Hepatocyte (in vitro differentiated cells): Measurements from ENCODE around the gene NRXN2. TPM values are rescaled to one million over a fixed set of nuclear protein-coding genes. Genes with fewer than 3 reads are reported as not detected.

Experiments used
- DNase-seq: peaks from one replicate; pipeline ENCODE4 v3.0.0-alpha.2; 2016; ENCODE audit warnings: low spot score
- H2AFZ ChIP-seq: fragments of 200-600 bp; sonication (generic); 2 replicates; pipeline ENCODE4 v1.6.0; 2016; ENCODE audit warnings: antibody characterized with exemption, mild to moderate bottlenecking
- H3K27ac ChIP-seq: fragments of 200-600 bp; sonication (generic); 2 replicates; pipeline ENCODE4 v1.5.1; 2016; ENCODE audit warnings: mild to moderate bottlenecking
- H3K27me3 ChIP-seq: fragments of 200-600 bp; sonication (generic); 2 replicates; pipeline ENCODE4 v1.6.1; 2016
- H3K36me3 ChIP-seq: fragments of 200-600 bp; sonication (generic); replicated peaks from 2 replicates; pipeline ENCODE4 v1.5.1; 2016; ENCODE audit warnings: low read depth; ENCODE audit not compliant: insufficient read depth
- H3K4me1 ChIP-seq: fragments of 200-600 bp; sonication (generic); 2 replicates; pipeline ENCODE4 v1.5.1; 2016; ENCODE audit warnings: mild to moderate bottlenecking, moderate library complexity; ENCODE audit not compliant: insufficient read depth
- H3K4me2 ChIP-seq: fragments of 200-600 bp; sonication (generic); 2 replicates; pipeline ENCODE4 v1.6.0; 2016
- H3K4me3 ChIP-seq: fragments of 200-600 bp; sonication (generic); 2 replicates; pipeline ENCODE4 v1.5.1; 2016; ENCODE audit warnings: mild to moderate bottlenecking
- H3K79me2 ChIP-seq: fragments of 200-600 bp; sonication (generic); 2 replicates; pipeline ENCODE4 v1.6.0; 2017; ENCODE audit warnings: mild to moderate bottlenecking
- H3K9me2 ChIP-seq: fragments of 200-600 bp; sonication (generic); replicated peaks from 2 replicates; pipeline ENCODE4 v1.6.0; 2017; ENCODE audit warnings: mild to moderate bottlenecking; ENCODE audit not compliant: insufficient read depth
- H3K9me3 ChIP-seq: fragments of 200-600 bp; sonication (generic); 2 replicates; pipeline ENCODE4 v1.5.1; 2016; ENCODE audit warnings: low read depth, mild to moderate bottlenecking
- H4K20me1 ChIP-seq: fragments of 200-600 bp; sonication (generic); 2 replicates; pipeline ENCODE4 v1.6.0; 2016; ENCODE audit warnings: mild to moderate bottlenecking; ENCODE audit not compliant: insufficient read depth, poor library complexity, severe bottlenecking
- EZH2 ChIP-seq: fragments of 200-600 bp; sonication (generic); IDR thresholded peaks from 2 replicates; pipeline ENCODE4 v1.6.1; 2016; ENCODE audit warnings: antibody characterized with exemption, mild to moderate bottlenecking, borderline replicate concordance
- EZH2phosphoT487 ChIP-seq: fragments of 200-600 bp; sonication (generic); IDR thresholded peaks from one replicate; pipeline ENCODE4 v1.6.1; 2018; ENCODE audit warnings: antibody characterized with exemption, mild to moderate bottlenecking, low read depth, moderate library complexity; ENCODE audit not compliant: unreplicated experiment, severe bottlenecking
- WGBS: methylation state at CpG from one replicate; pipeline ENCODE4 v1.1.6; 2016; ENCODE audit warnings: low lambda C conversion rate; ENCODE audit errors: missing lambda C conversion rate; 5-methylcytosine and 5-hydroxymethylcytosine counted together
- polyA plus RNA-seq: library from polyadenylated mRNA; unstranded; fragments of >200 nt; fragmentation: Nextera tagmentation; extraction: Ambion mirVana; gene quantifications from 2 replicates; pipeline ENCODE4 v1.2.1, GENCODE V29; 2016
- total RNA-seq: library from RNA; depleted of rRNA; stranded (reverse); fragments of >200 nt; gene quantifications from 2 replicates; pipeline ENCODE4 v1.2.3, GENCODE V29; 2014
- TF ChIP-seq, protein P1 (sequence below): fragments of 200-600 bp; sonication (generic); IDR thresholded peaks from 2 replicates; pipeline ENCODE4 v1.5.1; 2016; ENCODE audit warnings: antibody characterized with exemption, mild to moderate bottlenecking; ENCODE audit not compliant: poor library complexity

Gene NRXN2
- total RNA-seq, result 0.28 and 0.83 TPM in 2 replicates
- 1.7 and 2.8 TPM in 2 replicates for polyA plus RNA-seq

DNA sequence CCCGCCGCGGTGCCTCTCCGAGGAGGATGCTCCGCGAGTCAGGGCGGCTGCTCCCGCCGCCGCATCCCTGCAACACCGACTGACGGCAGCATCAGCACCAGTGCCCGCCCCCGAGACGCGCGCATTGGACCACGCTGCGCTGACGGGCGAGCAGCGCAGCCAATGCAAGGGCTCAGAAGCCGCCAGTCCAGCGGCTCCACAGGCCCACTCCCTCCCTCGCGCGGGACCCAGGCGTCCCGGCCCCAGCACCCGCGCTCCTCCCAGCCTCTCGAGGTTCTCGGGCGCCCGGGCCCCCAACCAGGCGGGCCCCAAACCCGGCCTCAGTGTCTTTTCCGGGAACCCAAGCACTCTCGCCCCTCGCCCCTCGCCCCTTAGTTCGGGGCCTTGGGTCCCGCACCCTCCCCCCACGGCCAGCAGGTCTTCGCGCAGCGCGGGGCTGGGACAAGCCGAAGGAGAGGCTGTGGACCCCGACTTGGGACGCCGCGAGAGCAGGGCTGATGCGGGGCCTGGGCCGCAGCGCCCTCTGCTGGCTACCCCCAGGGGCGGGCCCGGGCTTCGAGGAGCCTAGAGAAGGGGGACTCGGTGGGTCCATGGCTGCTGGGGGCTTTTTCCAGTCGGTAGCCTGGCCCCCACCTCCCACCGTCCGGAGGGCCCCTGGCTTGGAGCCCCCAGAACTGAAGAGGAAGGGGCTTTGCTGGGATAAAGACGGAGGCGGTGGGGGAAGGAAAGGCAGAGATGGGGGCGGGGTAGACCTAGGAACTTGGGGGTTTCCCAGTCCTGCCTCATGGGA, at the start of gene NRXN2:
Gene NRXN2, minus strand, starts transcription at position 81 of the 790 bp plus-strand sequence. CDS start 9,498 bp downstream, outside the sequence.
- peak; percentile 90 for DNase-seq
- H3K9me3 ChIP-seq, result no peaks in the 10 kb centered on the region
- H2AFZ ChIP-seq, result peak within 1 kb of the TSS; percentile 100
- peak within 1 kb of the TSS; percentile 100 for H3K4me2 ChIP-seq
- H3K9me2 ChIP-seq, result no peaks in the 10 kb centered on the region
- H3K27me3 ChIP-seq, result peaks cover 39% of the 10 kb centered on the region
- H3K4me1 ChIP-seq, result no peaks in the 10 kb centered on the region
- no peak within 1 kb of the TSS for H3K27ac ChIP-seq
- H4K20me1 ChIP-seq, result no peaks in the 10 kb centered on the region
- WGBS, result 8% methylated on average over 29 of the region's 66 CpGs
- H3K4me3 ChIP-seq, result peak within 1 kb of the TSS; percentile 96
- H3K36me3 ChIP-seq, result no peaks in the 10 kb centered on the region
- TF ChIP-seq, protein P1, sequence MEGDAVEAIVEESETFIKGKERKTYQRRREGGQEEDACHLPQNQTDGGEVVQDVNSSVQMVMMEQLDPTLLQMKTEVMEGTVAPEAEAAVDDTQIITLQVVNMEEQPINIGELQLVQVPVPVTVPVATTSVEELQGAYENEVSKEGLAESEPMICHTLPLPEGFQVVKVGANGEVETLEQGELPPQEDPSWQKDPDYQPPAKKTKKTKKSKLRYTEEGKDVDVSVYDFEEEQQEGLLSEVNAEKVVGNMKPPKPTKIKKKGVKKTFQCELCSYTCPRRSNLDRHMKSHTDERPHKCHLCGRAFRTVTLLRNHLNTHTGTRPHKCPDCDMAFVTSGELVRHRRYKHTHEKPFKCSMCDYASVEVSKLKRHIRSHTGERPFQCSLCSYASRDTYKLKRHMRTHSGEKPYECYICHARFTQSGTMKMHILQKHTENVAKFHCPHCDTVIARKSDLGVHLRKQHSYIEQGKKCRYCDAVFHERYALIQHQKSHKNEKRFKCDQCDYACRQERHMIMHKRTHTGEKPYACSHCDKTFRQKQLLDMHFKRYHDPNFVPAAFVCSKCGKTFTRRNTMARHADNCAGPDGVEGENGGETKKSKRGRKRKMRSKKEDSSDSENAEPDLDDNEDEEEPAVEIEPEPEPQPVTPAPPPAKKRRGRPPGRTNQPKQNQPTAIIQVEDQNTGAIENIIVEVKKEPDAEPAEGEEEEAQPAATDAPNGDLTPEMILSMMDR, result peak; percentile 99
- TF ChIP-seq EZH2phosphoT487 (no peak), EZH2 (no peak)
- no peaks in the 10 kb centered on the region for H3K79me2 ChIP-seq

DNA sequence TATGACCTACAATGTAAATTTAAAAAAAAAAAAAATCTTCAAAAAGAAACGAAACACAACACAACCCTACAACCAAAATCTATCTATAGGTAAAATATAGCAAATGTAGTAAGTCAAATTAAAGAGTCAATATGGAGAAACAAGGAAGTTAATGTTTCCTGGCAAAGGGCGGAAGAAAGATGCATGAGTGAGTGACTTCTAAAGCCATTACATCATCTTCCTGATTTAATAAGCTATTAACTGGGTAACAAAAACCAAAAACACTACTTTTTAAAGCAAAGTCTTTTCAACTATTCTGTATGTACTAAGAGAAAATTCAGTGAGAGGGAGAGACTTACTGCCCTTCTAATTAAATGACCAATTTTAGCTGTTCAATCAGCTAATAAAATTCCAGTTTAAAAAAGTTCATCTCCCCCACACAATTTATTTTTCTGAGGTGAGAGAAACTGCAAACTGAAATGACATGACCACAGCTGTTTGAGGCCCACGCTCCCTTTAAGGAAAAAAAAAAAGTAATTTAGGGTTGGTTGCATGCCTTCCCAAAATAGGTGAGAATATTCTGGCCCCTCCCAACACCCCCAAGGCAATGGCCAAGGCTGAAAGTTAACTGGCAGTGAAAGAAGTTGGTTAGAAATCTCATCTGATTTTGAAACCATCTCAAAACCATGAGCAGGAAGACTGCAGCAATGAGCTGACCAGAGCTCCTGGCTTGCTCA, 49.5 kb upstream of the NRXN2 start:
- H4K20me1 ChIP-seq, result peaks cover 99% of the 10 kb centered on the region
- H3K4me2 ChIP-seq, result no peak overlapping the region

DNA sequence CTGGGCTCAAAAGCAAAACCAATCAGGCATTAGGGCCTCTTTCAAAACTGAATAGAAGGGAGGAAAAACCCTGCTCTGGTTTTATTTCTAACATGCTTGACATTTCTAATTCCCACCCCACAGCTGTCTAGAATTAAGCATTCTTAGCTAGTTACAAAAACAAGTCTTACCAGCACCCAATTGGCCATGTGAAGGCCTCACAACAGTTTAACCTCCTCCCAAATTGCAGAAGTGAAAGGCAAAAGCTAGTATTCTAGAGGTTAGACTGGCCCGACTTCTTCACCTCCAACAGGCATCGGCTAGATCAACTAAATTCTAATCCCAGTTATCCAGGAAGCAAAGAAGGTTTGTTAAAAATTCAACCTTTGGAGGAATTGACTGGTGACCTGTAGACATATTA, 48.9 kb upstream of the NRXN2 start:
- Histone ChIP-seq H3K4me1 (peaks cover 8% of the 10 kb centered on the region), H3K79me2 (peaks cover 95% of the 10 kb centered on the region), H4K20me1 (peaks cover 99% of the 10 kb centered on the region), H3K9me3 (no peaks in the 10 kb centered on the region), H3K9me2 (no peaks in the 10 kb centered on the region), H3K4me3 (no peak overlapping the region), H2AFZ (no peak overlapping the region), H3K27ac (no peak overlapping the region), H3K36me3 (no peaks in the 10 kb centered on the region), H3K4me2 (no peak overlapping the region), H3K27me3 (no peaks in the 10 kb centered on the region)
- WGBS, result 95% methylated on average over 2 of the region's 2 CpGs
- no peak for TF ChIP-seq EZH2
- no peak for TF ChIP-seq EZH2phosphoT487
- TF ChIP-seq, protein P1, result no peak
- no peak for DNase-seq

More for the DNA sequence above, 49.5 kb upstream of the NRXN2 start:
- peaks cover 9% of the 10 kb centered on the region for H3K4me1 ChIP-seq
- no peaks in the 10 kb centered on the region for H3K27me3 ChIP-seq
- H3K27ac ChIP-seq, result no peak overlapping the region
- no peak overlapping the region for H3K4me3 ChIP-seq
- WGBS, result 86% methylated on average over 3 of the region's 3 CpGs
- no peaks in the 10 kb centered on the region for H3K36me3 ChIP-seq
- H3K9me3 ChIP-seq, result no peaks in the 10 kb centered on the region
- TF ChIP-seq, protein P1, result no peak
- no peak for TF ChIP-seq EZH2phosphoT487
- no peak for TF ChIP-seq EZH2
- H3K79me2 ChIP-seq, result peaks cover 96% of the 10 kb centered on the region
- no peak overlapping the region for H2AFZ ChIP-seq
- no peaks in the 10 kb centered on the region for H3K9me2 ChIP-seq
- DNase-seq, result no peak
